ENCODE data around the gene CHPT1.
"Not testable (repeated sequence)": the region's sequence is repeated elsewhere in the genome, so short reads cannot be mapped to it uniquely, and the experiment has no call there.

DNA sequence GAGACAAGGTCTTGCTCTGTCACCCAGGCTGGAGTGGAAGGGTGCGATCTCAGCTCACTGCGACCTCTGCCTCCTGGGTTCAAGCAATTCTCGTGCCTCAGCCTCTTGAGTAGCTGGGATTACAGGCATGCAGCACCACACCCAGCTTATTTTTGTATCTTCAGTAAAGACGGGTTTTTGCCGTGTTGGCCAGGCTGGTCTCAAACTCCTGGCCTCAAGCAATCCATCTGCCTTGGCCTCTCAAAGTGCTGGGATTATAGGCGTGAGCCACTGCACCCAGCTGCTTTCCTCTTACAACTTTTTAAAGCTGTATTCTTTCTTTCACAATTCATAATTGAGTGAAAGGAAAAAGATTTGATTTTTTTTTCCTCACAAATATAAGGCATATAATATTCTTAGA is 15.8 kb upstream of the CHPT1 start:
- TF ChIP-seq POLR2A (IDR thresholded peaks at IDR 0.05; ENCODE audit: low read length); GATA1 (IDR thresholded peaks at IDR 0.05; ENCODE audit: low read depth, low read length): not testable (repeated sequence)

Data from erythroblast (primary cell).